Smooth muscle cell (in vitro differentiated cells): ENCODE results near the gene MVD. TPM values are rescaled to one million over a fixed set of nuclear protein-coding genes. Genes with fewer than 3 reads are reported as not detected.

Source experiments
- DNase-seq: peaks from one replicate; lab custom pipeline; 2025; ENCODE audit not compliant: unreplicated experiment; lab: John Stamatoyannopoulos, UW
- H2AFZ ChIP-seq: fragments of 200-600 bp; sonication (generic); 2 replicates; pipeline ENCODE4 v1.6.0; 2016; ENCODE audit warnings: antibody characterized with exemption, low read depth, mild to moderate bottlenecking
- H3F3A ChIP-seq: fragments of 200-600 bp; sonication (generic); 2 replicates; pipeline ENCODE4 v1.6.0; 2017; ENCODE audit warnings: antibody characterized with exemption, low read depth
- H3K27ac ChIP-seq: fragments of 200-600 bp; sonication (generic); 2 replicates; pipeline ENCODE4 v1.5.1; 2016; ENCODE audit warnings: low read depth, mild to moderate bottlenecking
- H3K27me3 ChIP-seq: fragments of 200-600 bp; sonication (generic); 2 replicates; pipeline ENCODE4 v1.6.1; 2016; ENCODE audit warnings: low read depth, mild to moderate bottlenecking
- H3K36me3 ChIP-seq: fragments of 200-600 bp; sonication (generic); 2 replicates; pipeline ENCODE4 v1.5.1; 2016; ENCODE audit warnings: low read depth
- H3K4me1 ChIP-seq: fragments of 200-600 bp; sonication (generic); 2 replicates; pipeline ENCODE4 v1.5.1; 2016; ENCODE audit warnings: low read depth
- H3K4me2 ChIP-seq: fragments of 200-600 bp; sonication (generic); 2 replicates; pipeline ENCODE4 v1.6.0; 2016; ENCODE audit warnings: mild to moderate bottlenecking
- H3K4me3 ChIP-seq: fragments of 200-600 bp; sonication (generic); 2 replicates; pipeline ENCODE4 v1.5.1; 2016; ENCODE audit warnings: mild to moderate bottlenecking
- H3K79me2 ChIP-seq: fragments of 200-600 bp; sonication (generic); 2 replicates; pipeline ENCODE4 v1.6.0; 2016; ENCODE audit warnings: low read depth, mild to moderate bottlenecking
- H3K9ac ChIP-seq: fragments of 200-600 bp; sonication (generic); 2 replicates; pipeline ENCODE4 v1.6.0; 2016; ENCODE audit warnings: low read depth
- H3K9me3 ChIP-seq: fragments of 200-600 bp; sonication (generic); replicated peaks from 2 replicates; pipeline ENCODE4 v1.5.1; 2016; ENCODE audit warnings: low read depth
- H4K20me1 ChIP-seq: fragments of 200-600 bp; sonication (generic); 2 replicates; pipeline ENCODE4 v1.6.0; 2016; ENCODE audit warnings: low read depth
- CTCF ChIP-seq: fragments of 200-600 bp; sonication (generic); IDR thresholded peaks from 2 replicates; pipeline ENCODE4 v1.5.1; 2017; ENCODE audit warnings: borderline replicate concordance, mild to moderate bottlenecking, antibody characterized with exemption; ENCODE audit not compliant: insufficient read depth, poor library complexity, severe bottlenecking
- WGBS: methylation state at CpG from one replicate; pipeline ENCODE4 v1.1.7; 2016; ENCODE audit warnings: low lambda C conversion rate; 5-methylcytosine and 5-hydroxymethylcytosine counted together
- polyA plus RNA-seq: library from polyadenylated mRNA; unstranded; fragments of >200 nt; fragmentation: Nextera tagmentation; extraction: Ambion mirVana; gene quantifications from 2 replicates; pipeline ENCODE4 v1.2.1, GENCODE V29; 2016
- total RNA-seq: library from RNA; depleted of rRNA; stranded (reverse); fragments of >200 nt; gene quantifications from 2 replicates; pipeline ENCODE4 v1.2.3, GENCODE V29; 2014

The MVD gene
- total and polyA plus RNA-seq, 2 experiments from 2014 or later, result 46.1 to 113 TPM

GRCh38 chr16:88617268-88618031 lies 45.4 kb downstream of the MVD start:
- DNase-seq, result no peak
- Histone ChIP-seq H3F3A (no peaks in the 10 kb centered on the region), H3K4me1 (peaks cover 11% of the 10 kb centered on the region), H2AFZ (no peak overlapping the region), H3K79me2 (peaks cover 3% of the 10 kb centered on the region), H3K4me2 (peak overlapping the region; percentile 50), H3K4me3 (no peak overlapping the region), H3K9ac (no peak overlapping the region), H4K20me1 (peaks cover 100% of the 10 kb centered on the region), H3K36me3 (no peaks in the 10 kb centered on the region), H3K27ac (peak overlapping the region; percentile 49), H3K27me3 (no peaks in the 10 kb centered on the region), H3K9me3 (no peaks in the 10 kb centered on the region)
- no peak for TF ChIP-seq CTCF
- 78% methylated on average over 20 of the region's 20 CpGs for WGBS

GRCh38 chr16:88616736-88617135 lies 46.2 kb downstream of the MVD start:
- no peaks in the 10 kb centered on the region for H3K9me3 ChIP-seq
- H2AFZ ChIP-seq, result no peak overlapping the region
- H4K20me1 ChIP-seq, result peaks cover 99% of the 10 kb centered on the region
- H3K4me2 ChIP-seq, result peak overlapping the region; percentile 50
- WGBS, result 93% methylated on average over 12 of the region's 12 CpGs
- H3K79me2 ChIP-seq, result peaks cover 3% of the 10 kb centered on the region
- peaks cover 11% of the 10 kb centered on the region for H3K4me1 ChIP-seq
- TF ChIP-seq CTCF, result no peak
- no peak overlapping the region for H3K9ac ChIP-seq
- DNase-seq, result no peak
- H3F3A ChIP-seq, result no peaks in the 10 kb centered on the region
- no peaks in the 10 kb centered on the region for H3K36me3 ChIP-seq
- H3K27me3 ChIP-seq, result no peaks in the 10 kb centered on the region
- no peak overlapping the region for H3K4me3 ChIP-seq
- H3K27ac ChIP-seq, result no peak overlapping the region

GRCh38 chr16:88616320-88616719 lies 46.6 kb downstream of the MVD start:
- H4K20me1 ChIP-seq, result peaks cover 99% of the 10 kb centered on the region
- H3K9ac ChIP-seq, result no peak overlapping the region
- H3K4me3 ChIP-seq, result no peak overlapping the region
- no peaks in the 10 kb centered on the region for H3K27me3 ChIP-seq
- H3K36me3 ChIP-seq, result no peaks in the 10 kb centered on the region
- H3F3A ChIP-seq, result no peaks in the 10 kb centered on the region
- H3K9me3 ChIP-seq, result no peaks in the 10 kb centered on the region
- WGBS, result 90% methylated on average over 13 of the region's 13 CpGs
- H3K27ac ChIP-seq, result no peak overlapping the region
- DNase-seq, result no peak
- TF ChIP-seq CTCF, result no peak
- H3K4me2 ChIP-seq, result no peak overlapping the region
- H3K4me1 ChIP-seq, result peaks cover 11% of the 10 kb centered on the region
- peaks cover 3% of the 10 kb centered on the region for H3K79me2 ChIP-seq
- no peak overlapping the region for H2AFZ ChIP-seq
